ENCODE measurements around the gene ECHDC3. TPM values are rescaled to one million over a fixed set of nuclear protein-coding genes. Genes with fewer than 3 reads are reported as not detected.

ECHDC3 gene
- total and polyA plus RNA-seq, 10 of the 15 experiments (the other 5 are each of a cell fraction or from before 2014, with no cell fraction given), result 0.16 to 10.0 (median 6.0) TPM

- TF ChIP-seq BHLHE40 (IDR thresholded peaks at IDR 0.05; ENCODE audit: borderline replicate concordance in 1 of 2, low read depth in 2 of 2, low read length in 1 of 2) (0 out of 4 replicates have a peak, but pooled peaks of 1 of the 2 experiments have one; percentile 17), SMARCA5 (IDR thresholded peaks at IDR 0.05) (0 out of 2 replicates have a peak, but pooled peaks have one; percentile 26), SMC3 (IDR thresholded peaks at IDR 0.05; ENCODE audit: borderline replicate concordance, low read length) (peak; percentile 98), YBX1 (IDR thresholded peaks at IDR 0.05) (no peak), POU2F2 (IDR thresholded peaks at IDR 0.05; ENCODE audit: borderline replicate concordance, low read depth, low read length) (peak; percentile 19; the same call in 1 of the 3 replicates), PRDM15 (CRISPR knock-in tag; IDR thresholded peaks at IDR 0.05) (no peak), TARDBP (IDR thresholded peaks at IDR 0.05; ENCODE audit: borderline replicate concordance) (no peak), RAD21 (IDR thresholded peaks at IDR 0.05; ENCODE audit: insufficient read depth, low read depth, low read length) (peak; percentile 89), NBN (IDR thresholded peaks at IDR 0.05) (no peak), YY1 (IDR thresholded peaks at IDR 0.05; ENCODE audit: low read depth, low read length) (peak; percentile 45; the same call in 1 of the 2 replicates), ZBED1 (IDR thresholded peaks at IDR 0.05; ENCODE audit: borderline replicate concordance) (no peak), RUNX3 (IDR thresholded peaks at IDR 0.05; ENCODE audit: low read length) (peak; percentile 39; the same call in 1 of the 2 replicates), POLR2AphosphoS5 (IDR thresholded peaks at IDR 0.05; ENCODE audit: low read length) (no peak)
- TF ChIP-seq, protein P1, sequence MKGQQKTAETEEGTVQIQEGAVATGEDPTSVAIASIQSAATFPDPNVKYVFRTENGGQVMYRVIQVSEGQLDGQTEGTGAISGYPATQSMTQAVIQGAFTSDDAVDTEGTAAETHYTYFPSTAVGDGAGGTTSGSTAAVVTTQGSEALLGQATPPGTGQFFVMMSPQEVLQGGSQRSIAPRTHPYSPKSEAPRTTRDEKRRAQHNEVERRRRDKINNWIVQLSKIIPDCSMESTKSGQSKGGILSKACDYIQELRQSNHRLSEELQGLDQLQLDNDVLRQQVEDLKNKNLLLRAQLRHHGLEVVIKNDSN (IDR thresholded peaks at IDR 0.05; ENCODE audit: borderline replicate concordance, extremely low read length, insufficient read depth, low read depth, low read length), result no peak
- TF ChIP-seq, protein P2, sequence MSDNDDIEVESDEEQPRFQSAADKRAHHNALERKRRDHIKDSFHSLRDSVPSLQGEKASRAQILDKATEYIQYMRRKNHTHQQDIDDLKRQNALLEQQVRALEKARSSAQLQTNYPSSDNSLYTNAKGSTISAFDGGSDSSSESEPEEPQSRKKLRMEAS (IDR thresholded peaks at IDR 0.05; ENCODE audit: low read depth, low read length), result no peak
These were observed 15.8 kb downstream of the ECHDC3 start (continued) for GRCh38 chr10:11757821-11758463.
